DMS 273 treated with DMSO at 0.1 percent for 48 hours (cell line): Measurements from ENCODE around the gene BFSP1.

Experiments used
- DNase-seq: peaks from one replicate; lab custom pipeline; 2025; lab: John Stamatoyannopoulos, UW

BFSP1 gene

DNA sequence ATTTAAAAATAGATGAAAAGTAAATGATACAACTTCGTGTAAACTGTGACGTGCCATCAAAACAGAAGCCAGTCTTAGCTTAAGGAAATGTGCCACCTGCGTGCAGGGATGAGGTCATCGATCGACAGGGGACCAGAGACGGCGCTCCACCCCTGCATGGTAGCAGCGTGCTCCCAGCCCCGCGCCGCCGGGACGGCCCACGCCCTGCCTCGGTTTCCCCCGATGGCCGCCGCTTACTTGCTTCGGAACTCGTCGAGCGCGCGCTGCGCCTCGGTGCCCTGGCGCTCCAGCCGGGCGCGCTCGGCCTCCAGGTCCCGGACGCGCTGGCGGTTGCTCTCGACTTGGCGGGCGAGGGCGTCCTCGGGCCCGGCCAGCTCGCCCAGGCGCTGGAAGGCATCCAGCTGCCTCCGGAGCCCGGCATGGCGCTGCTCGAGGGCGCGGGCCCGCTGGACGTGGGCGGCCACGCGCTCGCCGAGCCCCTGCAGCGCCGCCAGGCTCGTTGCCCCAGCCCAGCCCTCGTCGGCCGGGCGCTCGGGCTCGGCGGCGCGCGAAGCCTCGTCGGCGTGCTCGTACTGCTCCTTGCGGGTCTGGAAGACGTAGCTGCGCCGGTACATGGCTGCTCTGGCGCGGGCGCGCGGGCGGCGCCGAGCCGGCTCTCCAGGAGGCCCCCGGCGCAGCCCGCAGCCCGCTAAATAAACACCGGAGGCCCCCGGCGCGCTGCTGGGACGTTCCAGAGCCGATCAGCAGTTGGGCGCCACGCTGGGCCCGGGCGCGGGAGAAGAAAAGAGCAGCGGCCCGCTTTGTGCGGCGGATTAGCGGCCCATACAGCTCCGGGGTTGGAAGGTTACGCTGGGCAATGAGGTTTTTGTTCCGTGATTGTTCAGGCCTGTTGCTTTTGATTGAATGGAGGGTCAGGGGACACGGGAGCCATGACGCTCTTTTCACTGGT is at the start of gene BFSP1:
BFSP1 (minus strand) TSS at position 664 of the 949 bp plus-strand sequence; CDS start at position 614, 50 bp downstream.
- DNase-seq = peak; percentile 25

DNA sequence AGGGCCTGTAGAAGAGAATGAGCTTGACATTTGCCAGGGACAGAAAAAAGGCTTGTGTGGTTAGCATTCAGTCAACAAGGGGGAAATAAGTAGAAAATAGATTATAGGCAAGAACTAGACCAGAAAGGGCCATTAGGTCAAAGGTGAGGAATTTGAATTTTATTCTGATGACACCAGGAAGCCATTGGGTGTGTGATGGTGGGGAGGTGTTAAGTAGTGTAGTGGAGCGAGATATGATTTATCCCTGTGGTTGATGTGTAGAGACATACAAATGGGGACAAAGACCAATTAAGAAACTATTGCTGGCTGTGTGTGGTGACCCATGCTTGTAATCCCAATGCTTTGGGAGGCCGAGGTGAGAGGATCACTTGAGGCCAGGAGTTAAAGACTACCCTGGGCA is 49.7 kb upstream of the BFSP1 start:
- DNase-seq = no peak

DNA sequence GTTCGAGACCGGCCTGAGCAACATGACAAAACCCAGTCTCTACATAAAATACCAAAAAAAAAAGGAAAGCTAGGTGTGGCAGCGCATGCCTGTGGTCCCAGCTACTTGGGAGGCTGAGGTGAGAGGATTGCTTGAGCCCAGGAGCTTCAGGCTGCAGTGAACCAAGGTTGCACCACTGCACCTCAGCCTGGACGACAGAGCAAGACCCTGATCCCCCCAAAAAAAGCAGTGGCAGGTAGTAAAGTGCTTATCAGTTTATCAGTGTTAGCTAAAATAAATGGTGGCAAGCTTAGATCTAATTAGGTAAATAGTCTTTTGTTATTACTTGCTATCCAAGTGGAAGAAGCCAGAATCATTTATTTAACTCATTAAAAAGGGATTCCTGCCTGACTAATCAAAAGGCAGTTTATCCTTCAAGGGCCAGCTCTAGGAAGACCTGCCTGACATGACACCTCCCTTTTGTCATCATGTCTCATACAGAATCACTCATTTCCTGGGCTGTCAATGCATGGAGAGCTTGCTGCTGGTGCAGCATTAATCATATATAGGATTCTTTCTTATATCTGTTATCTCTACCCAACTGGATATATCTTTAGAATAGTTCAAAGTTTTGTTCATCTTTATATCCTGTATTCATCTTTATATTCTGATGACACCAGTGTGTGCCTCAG is 48.3 kb upstream of the BFSP1 start:
- no peak for DNase-seq

DNA sequence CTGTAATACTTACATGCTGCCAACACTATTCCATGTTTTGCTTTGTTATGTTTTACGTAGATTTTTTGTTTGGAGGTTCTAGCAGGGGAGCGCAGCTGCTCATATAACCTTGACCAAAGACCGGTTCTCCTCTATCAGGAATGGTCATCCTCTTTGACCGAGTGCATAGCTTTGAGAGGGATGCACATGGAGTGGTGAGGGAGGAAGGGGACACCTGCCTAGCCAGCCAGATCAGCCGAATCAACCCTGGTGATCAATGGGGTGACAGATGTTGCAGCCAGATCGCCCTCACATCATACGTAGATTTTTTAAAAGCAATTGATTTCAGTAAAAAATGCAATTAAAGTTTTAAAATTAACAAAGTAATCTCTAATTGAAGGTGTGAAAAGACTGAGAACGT is 45.0 kb upstream of the BFSP1 start:
- DNase-seq = no peak

DNA sequence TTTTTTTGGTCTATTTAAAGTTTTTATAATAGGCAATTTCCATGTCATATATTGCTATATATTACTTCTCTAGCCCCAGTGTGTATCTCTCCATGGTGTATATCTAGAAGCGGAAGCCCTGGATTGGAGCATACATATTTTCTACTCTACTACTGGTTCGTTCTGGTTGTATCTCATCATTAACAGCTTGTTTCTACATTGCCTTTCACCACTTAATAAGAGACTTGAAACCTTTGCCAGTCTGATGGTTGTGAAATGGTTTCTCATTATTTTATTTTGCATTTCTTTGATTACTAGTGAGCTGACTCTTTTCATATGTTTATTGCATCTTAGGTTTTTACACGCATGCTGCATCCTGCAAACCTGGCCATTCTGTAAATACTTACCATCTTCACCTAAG is 42.3 kb upstream of the BFSP1 start:
- no peak for DNase-seq

DNA sequence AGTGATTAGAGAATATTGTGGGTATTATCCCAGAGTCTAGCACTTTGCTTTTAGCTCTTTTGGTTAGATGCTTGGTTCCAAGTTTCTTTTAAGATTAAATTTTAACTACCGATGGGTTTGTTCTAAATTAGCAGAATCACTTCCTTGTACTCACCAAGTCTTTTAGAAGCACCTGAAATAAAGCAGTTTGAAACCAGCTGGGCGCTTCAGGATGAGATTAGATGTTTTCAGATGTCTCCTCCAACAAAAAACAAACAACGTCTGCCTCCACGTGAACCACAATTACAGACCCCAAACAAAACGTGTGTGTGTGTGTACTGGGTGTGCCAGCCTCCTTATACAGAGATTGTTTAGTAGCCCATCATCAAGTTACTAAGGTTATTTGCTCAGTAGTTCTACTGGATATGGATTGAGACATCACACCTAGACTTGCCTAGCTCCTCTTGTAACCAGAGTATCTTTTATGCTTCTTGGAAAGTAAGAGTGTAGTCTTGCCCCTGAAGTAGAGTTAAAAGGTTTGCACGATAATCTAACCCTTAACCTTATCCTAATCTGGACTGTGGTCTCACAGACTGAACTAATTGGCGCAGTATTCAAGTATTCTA is 41.0 kb upstream of the BFSP1 start:
- DNase-seq = no peak

DNA sequence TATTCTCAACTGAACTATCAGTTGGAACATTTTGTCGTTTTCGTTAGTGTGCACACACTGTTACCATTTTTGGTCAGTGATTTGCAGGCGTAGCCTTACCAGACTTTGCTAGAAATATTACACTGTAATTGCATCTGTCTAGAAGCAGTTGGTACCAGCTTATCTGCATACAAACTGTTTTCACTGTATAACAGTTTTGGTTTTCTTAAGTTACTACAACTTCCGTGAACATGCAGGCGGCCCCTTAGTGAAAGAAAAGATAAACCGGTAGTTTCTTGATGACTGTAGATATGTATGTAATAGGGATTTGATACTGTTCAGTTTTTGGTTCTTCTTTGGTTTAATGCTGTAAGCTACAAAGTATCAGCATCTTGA is 40.0 kb upstream of the BFSP1 start:
- no peak for DNase-seq

DNA sequence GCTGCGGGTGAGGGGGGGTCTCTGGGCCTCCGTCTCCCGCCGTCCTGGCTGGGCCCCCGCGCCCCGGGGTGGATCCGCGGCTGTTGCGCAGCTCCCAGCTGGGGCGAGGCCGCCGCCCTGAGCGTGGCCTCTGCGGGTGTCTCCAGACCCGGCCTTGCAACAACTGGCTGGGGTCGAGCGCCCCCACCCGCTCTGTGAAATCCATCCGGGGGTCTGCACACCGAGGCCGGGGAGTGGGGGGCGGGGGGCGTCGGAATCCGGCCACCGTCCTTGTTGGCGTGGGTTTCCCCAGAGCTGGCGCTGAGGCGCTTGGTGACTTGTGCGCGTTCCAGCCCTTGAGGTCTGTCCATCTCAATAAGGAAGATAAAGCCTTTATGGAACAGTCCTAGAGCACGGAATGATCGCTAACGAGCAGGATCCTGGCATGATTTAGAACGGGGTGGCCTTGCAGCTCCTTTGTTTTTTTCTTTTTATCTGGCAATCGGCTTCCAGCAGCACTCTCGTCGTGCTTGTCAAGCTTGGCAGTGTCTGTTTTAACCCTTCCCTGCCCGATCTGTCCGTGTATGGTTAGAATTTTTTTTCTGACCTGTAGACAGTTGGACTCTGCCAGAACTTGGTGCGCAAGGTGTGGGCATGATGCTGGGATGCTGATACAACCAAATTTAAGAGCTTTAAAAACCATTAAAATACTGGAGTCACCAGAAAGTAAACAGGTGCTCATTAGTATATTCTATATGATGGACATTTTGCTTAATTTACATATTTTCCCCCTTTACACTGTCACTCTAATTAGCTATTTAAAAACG is 39.4 kb upstream of the BFSP1 start:
- peak; percentile 25 for DNase-seq

DNA sequence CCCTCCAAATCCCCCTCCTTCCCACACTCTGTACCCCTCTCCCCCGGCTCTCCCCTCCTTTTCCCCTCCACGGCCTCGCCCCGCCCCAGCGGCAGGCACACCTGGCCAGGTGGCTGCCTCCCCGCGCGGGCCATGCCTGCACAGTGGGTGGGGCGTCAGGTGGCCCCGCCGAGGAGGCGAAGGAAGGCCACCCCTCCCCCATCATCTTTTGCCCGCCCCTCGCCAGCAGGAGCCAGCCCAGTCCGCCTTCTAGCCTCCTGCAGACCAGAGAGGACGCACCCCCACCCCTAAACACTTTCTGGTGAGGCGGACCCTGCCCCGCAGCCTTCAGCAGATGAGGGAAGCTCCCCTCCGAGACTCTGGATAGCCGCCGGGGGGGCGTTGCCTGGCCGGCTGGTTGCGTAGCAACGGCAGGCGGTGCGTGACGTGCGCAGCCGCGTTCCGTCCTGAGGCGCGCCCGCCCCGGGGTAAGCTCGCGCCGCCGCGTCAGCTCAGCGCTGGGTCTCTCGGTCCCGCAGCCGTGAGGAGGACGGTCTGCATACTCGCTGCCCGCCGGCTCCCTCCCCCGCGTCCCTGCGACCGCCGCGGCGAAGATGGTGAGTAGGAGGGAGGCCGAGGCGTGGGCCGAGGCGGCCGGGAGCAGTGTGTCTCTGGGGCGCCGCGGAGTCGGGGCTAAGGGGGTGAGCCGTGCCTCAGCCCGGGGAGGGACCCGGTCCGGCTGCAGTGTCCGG is 38.6 kb upstream of the BFSP1 start, which contains the start of gene DSTN:
DSTN (plus strand) TSS at position 460 of the 731 bp plus-strand sequence; CDS start at position 594, 134 bp downstream.
- DNase-seq = peak; percentile 84

DNA sequence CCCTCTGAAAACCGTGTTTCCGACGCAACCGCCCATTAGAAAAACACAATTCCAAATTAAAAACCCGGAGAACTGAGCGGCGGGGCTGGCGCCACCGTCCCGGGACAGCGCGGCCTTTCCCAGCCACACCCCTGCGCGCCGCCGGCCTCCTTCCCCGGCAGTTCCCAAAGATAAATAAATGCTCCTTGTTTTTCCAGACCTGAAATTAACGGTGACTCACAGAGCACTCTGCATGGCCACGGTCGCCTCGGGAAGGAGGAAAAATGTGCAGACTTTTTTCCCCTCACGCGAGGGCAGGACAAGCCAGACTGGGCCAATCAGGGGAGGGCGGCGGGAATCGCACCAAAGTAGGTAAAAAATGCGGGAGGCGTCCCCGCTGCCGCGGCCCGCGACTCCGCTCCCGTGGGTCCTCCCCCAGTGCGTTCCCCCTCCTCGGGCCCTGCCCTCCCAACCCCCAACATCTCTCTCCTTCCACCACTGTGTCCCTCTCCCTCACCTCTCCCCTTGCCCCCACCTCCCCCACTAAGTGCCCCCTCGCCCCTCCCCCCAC is 37.9 kb upstream of the BFSP1 start:
- peak; percentile 52 for DNase-seq

DNA sequence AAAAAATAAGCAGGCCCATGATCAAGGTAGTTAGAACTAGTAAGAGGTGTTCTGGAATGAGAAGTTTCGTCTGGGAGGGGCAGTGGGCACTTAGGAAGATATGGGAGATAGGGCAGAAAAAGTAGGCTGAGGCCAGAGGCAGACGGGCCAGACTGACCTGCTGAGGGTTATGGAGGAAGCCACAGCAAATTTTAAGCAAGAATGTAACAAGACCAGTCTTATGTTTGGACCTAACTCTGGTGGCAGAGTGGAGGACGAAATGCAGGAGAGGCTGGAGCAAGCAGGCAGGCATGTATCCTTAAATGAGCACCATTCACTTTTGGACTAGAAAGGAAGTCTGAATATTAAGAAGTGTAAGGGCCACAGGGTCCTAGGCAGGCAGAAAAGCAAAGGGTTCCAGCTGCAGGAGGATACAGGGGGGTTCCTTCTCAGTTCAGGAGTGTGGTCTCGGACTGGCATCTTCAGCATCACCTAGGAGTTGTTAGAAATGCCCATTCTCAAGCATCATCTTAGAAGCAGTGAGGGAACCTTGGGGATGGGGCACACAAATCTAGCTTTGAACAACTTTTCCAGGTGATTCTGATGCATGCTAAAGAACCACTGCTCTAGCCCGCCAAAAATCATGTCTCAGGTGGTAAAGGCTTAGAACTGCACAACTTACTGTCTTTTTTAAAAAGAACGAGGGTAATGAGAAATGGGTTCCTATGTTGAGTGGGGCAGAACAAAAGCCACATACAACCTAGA is 37.0 kb upstream of the BFSP1 start:
- DNase-seq = no peak

DNA sequence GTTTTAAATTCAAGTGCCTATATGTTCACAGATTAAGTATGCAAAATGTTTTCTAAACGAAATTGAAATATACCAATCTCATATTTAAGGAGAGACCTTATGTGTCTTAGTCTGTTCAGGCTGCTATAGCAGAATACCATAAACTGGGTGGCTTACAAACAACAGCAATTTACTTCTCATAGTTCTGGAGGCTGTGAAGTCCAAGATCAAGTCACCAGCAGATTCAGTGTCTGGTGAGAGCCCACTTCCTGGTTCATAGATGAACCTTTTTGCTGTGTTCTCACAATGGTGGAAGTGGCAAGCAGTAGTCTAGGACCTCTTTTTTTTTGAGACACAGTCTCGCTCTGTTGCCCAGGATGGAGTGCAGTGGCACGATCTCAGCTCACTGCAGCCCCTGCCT is 35.2 kb upstream of the BFSP1 start:
- no peak for DNase-seq

DNA sequence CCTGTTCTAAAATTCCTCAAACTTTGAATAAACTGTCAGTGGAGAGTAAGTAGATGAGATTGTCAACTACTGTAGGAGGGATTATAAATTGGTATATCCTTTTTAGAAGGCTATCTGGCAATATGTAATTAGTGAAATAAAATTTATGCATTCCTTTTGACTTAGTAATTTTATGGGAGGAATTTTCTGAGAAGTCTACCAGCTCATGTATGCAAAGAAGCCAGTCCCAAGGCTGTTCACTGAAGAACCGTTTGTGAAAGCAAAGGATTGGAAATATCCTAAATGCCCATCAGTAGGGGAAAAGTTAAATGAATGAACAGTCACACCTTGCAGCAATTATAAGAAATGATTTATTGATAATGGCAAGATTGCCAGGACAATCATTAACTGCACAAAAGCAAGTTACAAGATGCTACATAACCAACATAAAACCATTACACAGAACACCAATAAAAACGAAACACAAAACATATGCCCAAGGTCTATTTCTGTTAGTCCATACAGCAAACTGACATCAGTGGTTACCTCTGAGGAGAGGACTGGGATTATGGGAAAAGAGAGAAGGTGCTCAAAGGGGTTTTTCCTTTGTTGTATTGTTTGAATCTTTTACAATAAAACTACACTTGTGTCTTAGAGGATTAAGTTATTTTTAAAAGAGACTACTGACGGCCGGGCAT is 34.1 kb upstream of the BFSP1 start:
- DNase-seq = no peak

DNA sequence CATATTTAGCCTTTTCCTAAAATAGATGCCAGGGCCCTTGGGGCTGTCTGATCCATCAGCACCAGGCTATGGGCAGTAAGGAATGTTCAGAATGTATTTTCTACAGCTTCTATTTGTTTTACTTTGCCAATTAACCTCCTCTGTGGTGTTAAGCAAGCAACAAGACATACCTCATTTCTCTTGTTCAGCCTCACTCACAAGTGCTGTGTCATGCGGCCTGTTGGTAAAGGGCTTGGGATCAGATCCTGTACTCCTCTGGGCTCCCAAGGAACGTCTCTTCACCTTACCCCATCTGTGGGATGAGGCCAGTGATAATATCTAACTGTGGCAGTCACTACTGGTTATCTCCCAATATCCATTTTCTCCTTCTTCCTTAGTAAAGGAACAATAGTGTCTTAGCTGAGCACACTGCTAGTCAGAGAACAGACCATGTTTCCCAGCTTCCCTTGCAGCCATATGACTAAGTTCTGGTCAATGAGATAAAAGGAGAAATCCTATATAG is 31.7 kb upstream of the BFSP1 start:
- DNase-seq = no peak

DNA sequence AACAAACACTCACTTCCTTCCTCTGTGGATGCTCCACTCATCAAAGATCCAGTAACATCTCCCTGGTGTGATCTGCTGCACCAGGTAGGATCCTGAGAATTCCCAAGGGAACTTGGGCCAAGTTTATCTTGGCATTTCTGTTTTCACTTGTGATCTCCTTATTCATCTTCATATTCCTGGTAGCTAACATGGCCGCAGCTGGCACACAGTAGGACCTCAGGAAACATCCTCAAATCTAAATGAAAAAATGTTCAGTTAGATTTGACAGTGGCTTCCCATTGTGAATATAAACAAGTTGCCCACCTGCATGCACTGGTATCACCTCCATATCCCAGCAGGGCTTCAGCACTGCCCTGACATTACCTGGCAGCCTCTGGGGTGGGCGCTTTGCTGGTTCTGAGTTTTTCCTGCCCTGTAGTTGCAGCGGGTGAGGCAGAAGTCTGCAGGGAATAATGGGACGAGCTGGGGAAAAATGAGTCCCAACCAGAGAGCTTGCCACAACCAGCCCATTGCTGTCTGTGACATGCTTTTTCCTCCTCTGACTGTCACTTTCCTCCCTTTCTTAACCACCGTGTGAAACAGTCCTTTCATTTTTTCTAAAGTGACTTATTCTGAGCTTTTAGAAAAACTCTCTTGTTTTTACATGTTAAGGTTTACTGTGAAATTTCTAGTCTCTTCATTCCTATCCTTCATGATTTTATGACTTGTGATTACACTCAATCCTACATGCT is 29.3 kb upstream of the BFSP1 start:
- DNase-seq = no peak

DNA sequence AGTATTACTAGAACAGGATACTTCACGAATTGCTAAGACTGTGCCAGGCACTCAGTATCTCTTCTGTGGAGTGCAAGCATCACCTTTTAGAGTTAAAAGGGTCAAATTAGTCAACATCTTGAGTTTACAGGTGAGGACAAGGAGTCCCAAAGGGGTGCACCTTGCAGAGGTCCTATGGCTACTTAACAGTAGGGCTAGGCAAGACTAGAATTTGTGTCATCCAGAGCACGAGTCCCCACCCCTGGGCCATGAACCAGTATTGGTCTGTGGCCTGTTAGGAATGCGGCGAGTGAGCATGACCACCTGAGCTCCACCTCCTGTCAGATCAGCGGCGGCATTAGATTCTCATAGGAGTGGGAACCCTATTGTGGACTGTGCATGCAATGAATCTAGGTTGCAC is 28.2 kb upstream of the BFSP1 start:
- no peak for DNase-seq

DNA sequence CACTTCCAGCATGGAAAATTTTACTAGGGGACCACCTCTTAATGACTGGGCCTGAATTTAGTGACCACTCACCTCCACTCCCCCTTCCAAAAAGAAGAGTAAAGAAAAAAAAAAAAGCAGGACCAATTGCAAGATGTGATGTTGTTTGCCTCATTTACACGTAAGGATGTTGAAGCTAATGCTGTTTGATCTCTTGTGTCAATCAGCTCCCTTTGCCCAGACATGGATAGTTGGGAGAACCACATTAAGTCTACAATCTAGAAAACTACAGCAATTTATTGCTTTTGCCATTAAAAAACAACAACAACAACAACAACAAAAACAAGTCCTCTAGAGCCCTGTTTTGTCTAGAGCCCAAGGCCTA is 27.7 kb upstream of the BFSP1 start:
- no peak for DNase-seq

DNA sequence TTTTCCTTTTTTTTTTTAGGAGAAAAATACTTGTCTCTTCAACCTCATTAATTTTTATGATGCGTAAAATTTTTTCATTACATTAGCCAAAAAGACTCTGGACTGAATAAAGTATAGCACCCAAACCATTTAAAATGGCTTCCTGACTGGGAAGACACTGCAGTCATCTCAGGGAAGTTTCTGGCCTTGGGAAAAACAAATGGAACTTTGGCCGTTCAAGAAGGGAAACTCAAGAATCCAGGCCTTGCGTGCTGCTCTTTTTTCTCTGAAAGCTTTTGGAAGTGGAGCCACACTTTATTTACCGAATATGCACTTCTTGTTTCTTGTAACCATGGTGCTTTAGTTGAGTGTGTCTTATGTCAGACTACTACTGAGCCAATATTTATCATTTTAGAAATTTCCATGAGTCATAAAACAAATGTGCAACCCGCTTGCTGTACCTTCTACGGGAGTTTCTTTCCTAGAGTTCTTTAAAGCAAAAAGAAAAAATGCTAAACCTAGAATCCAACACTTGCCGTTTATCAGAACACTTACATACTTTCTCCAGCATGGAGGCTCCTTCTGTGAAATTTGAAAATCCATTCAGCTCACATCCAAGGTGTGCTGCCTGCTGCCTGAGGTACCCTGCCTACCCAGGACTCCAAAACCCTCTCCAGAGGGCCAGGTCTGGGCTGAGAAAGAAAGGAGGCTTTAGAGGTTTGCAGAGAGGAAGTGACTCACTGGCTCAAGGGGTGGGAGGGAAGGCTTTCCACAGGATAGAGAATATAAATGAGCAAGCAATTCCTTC is 27.2 kb upstream of the BFSP1 start:
- no peak for DNase-seq
